GM19099 (cell line): Measurements from ENCODE around the gene MYOF.

Experiments
- POLR2A ChIP-seq: IDR thresholded peaks from 3 replicates; pipeline ENCODE4 v1.6.1; 2011; ENCODE audit warnings: low read depth; ENCODE audit not compliant: insufficient read length; ENCODE audit errors: extremely low read depth

Gene MYOF

GRCh38 chr10:93482145-93482834, at the start of gene MYOF:
Gene MYOF, minus strand, starts transcription at chr10:93482334. Its CDS starts 140 bp downstream, at chr10:93482194.
- TF ChIP-seq POLR2A, result no peak

GRCh38 chr10:93518531-93518930, 36.4 kb upstream of the MYOF start:
- no peak for TF ChIP-seq POLR2A

- TF ChIP-seq POLR2A, result no peak
Observed at GRCh38 chr10:93516006-93516380, 33.9 kb upstream of the MYOF start.

- TF ChIP-seq POLR2A, result no peak
Observed at GRCh38 chr10:93515071-93516005, 33.2 kb upstream of the MYOF start.

GRCh38 chr10:93514521-93514920, 32.4 kb upstream of the MYOF start:
- TF ChIP-seq POLR2A, result no peak

GRCh38 chr10:93513091-93513490, 31.0 kb upstream of the MYOF start:
- no peak for TF ChIP-seq POLR2A

- no peak for TF ChIP-seq POLR2A
Observed at GRCh38 chr10:93512565-93512964, 30.4 kb upstream of the MYOF start.

GRCh38 chr10:93509816-93510215, 27.7 kb upstream of the MYOF start:
- TF ChIP-seq POLR2A, result no peak

GRCh38 chr10:93505075-93505474, 22.9 kb upstream of the MYOF start:
- no peak for TF ChIP-seq POLR2A

GRCh38 chr10:93503075-93503474, 20.9 kb upstream of the MYOF start:
- TF ChIP-seq POLR2A, result no peak

GRCh38 chr10:93501650-93502049, 19.5 kb upstream of the MYOF start:
- no peak for TF ChIP-seq POLR2A

- TF ChIP-seq POLR2A, result no peak
Observed at GRCh38 chr10:93498166-93498565, 16.0 kb upstream of the MYOF start.

GRCh38 chr10:93496322-93497041, 14.3 kb upstream of the MYOF start, which contains the start of gene CEP55:
Gene CEP55, plus strand, starts transcription at chr10:93496612. Its CDS starts 3,440 bp downstream, at chr10:93500052.
- TF ChIP-seq POLR2A, result peak; percentile 90

- TF ChIP-seq POLR2A, result no peak
Observed at GRCh38 chr10:93495654-93496321, 13.7 kb upstream of the MYOF start.

- no peak for TF ChIP-seq POLR2A
Observed at GRCh38 chr10:93494494-93494893, 12.4 kb upstream of the MYOF start.
